GM12874 (cell line): Measurements from ENCODE around the gene CFAP77.

ENCODE experiments used
- CTCF ChIP-seq: IDR thresholded peaks from 2 replicates; pipeline ENCODE4 v1.5.1; 2011; ENCODE audit warnings: low read depth, mild to moderate bottlenecking, control low read depth, low read length, moderate library complexity; ENCODE audit not compliant: insufficient read depth

The CFAP77 gene

GRCh38 chr9:132395560-132395959 lies 14.5 kb upstream of the CFAP77 start:
- no peak for TF ChIP-seq CTCF

- TF ChIP-seq CTCF, result no peak
These were observed 8.2 kb upstream of the CFAP77 start for GRCh38 chr9:132401824-132402223.

- no peak for TF ChIP-seq CTCF
These were observed 5.7 kb upstream of the CFAP77 start for GRCh38 chr9:132404228-132404881.

GRCh38 chr9:132406554-132407122 lies 3.4 kb upstream of the CFAP77 start, which contains the start of gene TTF1:
Gene TTF1 (minus strand): TSS chr9:132406840. CDS start chr9:132402821, 4,019 bp downstream.
- TF ChIP-seq CTCF, result no peak

GRCh38 chr9:132407196-132407595 lies 2.8 kb upstream of the CFAP77 start:
- TF ChIP-seq CTCF, result no peak

- no peak for TF ChIP-seq CTCF
These were observed 1.5 kb upstream of the CFAP77 start for GRCh38 chr9:132408521-132408920.

GRCh38 chr9:132410642-132411041 lies 631 bp downstream of the CFAP77 start:
- TF ChIP-seq CTCF, result no peak
